Measurements from ENCODE around the gene PADI6. TPM values are rescaled to one million over a fixed set of nuclear protein-coding genes. Genes with fewer than 3 reads are reported as not detected.

PADI6 gene
- total RNA-seq, 1 donor from 2014 or later: not detected

Other genes starting within 250 kb of the PADI6 start
- gene PADI1, start 167.1 kb upstream of the PADI6 start, total RNA-seq: not detected
- gene PADI3, start 123.1 kb upstream of the PADI6 start, total RNA-seq: not detected
- gene PADI4, start 64.0 kb upstream of the PADI6 start, total RNA-seq: 0.41 TPM
- 27.7 TPM for gene RCC2, start 67.5 kb downstream of the PADI6 start, total RNA-seq
- 25.7 TPM for gene ARHGEF10L, start 167.5 kb downstream of the PADI6 start, total RNA-seq

Measured in frontal cortex (tissue), 1 donor.